Measurements from ENCODE around the gene VASH1.

The VASH1 gene

DNA sequence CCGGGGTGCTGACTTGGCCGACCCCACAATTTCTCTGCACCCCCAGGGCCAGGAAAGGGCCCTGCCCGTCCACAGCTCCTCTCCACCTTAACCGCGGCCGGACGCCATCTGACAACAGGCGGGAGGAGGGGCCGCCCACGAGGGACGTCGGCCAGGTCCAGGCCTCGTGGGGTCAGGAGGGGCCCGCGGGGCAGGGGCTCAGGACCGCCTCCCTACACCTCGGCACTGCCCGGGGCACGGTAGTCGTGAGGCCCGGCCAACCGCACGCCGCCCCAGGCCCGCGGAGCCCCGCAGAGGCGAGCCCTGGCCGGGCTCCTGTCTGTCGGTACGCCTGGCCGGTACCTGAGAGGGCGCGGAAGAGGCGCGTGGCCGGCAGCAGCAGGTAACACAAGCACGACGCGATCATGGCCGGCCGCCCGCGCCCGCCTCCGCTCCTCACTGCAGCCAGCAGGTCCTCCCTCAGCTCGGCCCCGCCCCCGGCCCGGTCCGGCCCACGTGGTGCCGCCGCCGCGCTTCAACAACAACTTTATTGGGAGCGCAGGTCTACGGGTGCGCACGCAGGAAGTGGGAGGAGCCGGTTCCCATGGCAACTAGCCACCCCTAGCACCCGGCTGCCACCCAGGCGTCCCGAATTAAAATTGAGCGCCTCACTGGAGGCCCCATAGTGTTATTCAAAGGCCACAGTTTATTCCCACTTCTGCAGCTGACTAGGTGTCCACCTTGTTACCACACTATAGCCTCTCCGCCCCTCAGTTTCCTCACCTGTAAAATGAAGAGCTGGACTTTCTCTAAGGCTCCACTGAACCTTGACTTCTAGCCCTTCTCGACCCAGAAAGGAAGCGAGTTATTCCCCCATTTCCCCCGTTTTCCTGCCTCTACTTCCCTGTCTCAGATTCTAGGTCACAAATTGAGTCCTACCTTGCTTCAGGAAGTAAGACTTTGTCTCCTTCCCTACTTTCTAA is 51.4 kb downstream of the VASH1 start, which contains the start of gene ANGEL1:
ANGEL1 (minus strand) TSS at position 461 of the 962 bp plus-strand sequence; CDS start at position 406, 55 bp downstream.
- peak within 1 kb of the TSS; percentile 95 for H3K4me3 Mint-ChIP-seq
- DNase-seq (peak; percentile 97), ATAC-seq (peak; percentile 86)
- no peaks in the 10 kb centered on the region for H3K9me3 Mint-ChIP-seq
- peaks cover 12% of the 10 kb centered on the region for H3K36me3 Mint-ChIP-seq (ENCODE audit: low read depth)
- H3K27ac Mint-ChIP-seq = peak within 1 kb of the TSS; percentile 89
- no peaks in the 10 kb centered on the region for H3K27me3 Mint-ChIP-seq
- H3K4me1 Mint-ChIP-seq = peaks cover 23% of the 10 kb centered on the region

DNA sequence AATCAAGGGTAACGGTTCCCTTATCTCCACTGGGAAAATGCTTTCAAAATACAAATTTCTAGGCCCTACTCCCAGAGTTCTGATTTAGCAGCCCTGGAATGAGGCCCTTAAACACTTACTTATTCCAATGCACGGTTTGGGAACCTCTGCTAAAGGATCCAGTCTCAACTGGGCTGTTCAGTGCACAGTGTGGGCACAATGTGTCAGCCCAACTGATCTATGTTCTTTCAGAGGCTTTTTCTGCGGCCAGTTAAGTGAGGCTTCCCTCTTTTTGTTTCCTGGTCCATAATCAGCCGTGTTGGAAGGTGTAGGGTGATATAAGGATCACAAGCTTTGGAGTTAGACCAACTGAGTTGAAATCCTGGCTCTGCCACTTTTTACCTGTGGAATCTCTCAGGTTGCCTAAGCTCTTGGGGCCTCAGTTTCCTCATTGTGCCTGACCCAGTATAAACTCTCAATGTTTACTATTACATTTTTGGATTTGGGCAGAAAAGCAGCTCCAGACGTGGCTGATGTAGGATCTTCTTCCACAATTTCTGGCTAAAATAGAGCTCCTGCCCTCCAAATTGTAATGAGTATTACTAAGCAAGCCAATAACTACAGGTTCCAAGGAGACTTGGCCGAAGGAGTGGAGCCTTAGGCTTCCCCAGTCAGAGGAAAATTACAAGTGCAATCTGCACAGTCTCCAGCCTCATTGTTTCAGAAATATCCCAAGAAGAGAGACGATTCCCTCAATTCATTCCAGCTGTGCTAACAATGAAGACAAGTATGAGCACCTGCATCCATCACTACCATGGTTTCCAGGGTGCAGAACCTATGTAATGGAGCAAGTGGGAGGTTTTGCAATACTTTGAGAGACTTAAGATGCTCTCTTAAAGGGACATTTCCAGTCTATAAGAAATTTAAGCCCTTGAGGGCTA is 53.7 kb downstream of the VASH1 start:
- Mint-ChIP-seq H3K36me3 (ENCODE audit: low read depth) (peaks cover 2% of the 10 kb centered on the region), H3K27ac (no peak overlapping the region), H3K4me3 (no peak overlapping the region), H3K27me3 (peaks cover 2% of the 10 kb centered on the region), H3K9me3 (no peaks in the 10 kb centered on the region), H3K4me1 (peaks cover 21% of the 10 kb centered on the region)
- no peak for DNase-seq
- ATAC-seq = no peak

DNA sequence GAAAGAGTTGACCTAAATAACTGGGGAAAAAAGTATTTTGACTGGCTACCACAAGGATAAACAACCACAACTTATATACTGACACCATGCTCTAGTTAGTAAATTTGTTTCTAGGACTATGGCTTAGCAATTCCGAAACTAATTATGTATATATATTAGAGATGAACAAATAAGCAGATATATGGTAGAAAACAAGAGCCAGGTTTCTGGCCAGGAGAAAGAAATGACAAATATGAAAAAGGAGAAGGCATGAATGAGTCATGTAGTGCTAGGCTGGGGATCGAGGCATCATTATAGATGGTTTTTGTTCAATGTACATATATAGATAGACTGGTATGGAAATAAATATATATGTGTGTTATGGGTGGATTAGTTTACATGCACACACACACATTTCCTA is 59.4 kb downstream of the VASH1 start:
- no peak overlapping the region for H3K27ac Mint-ChIP-seq
- H3K4me3 Mint-ChIP-seq = no peak overlapping the region
- peaks cover 8% of the 10 kb centered on the region for H3K27me3 Mint-ChIP-seq
- DNase-seq (no peak), ATAC-seq (no peak)
- H3K9me3 Mint-ChIP-seq = no peaks in the 10 kb centered on the region
- H3K36me3 Mint-ChIP-seq (ENCODE audit: low read depth) = no peaks in the 10 kb centered on the region
- no peaks in the 10 kb centered on the region for H3K4me1 Mint-ChIP-seq

DNA sequence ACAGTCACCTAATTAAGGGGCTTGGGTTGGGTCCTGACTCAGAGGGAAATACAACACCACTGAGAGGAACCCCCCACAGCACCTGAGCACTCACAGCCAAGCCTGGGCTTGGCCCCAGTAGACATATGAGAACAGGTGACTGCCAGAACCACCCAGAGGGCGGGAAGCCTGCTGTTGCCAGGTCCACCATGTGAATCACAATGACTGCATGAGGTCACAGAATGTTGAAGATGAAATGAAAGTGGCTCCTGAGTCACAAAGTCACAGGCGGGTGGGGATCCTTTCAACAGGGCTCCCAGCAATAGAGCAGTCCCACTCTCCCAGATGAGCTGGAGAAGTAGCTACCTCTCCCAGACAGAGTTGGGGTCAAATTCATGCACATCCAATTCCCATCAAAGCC is 64.9 kb downstream of the VASH1 start, which contains the start of gene LRRC74A:
LRRC74A (plus strand) TSS at position 287 of the 400 bp plus-strand sequence. CDS start 290 bp downstream, outside the sequence.
- Mint-ChIP-seq H3K27ac (no peak within 1 kb of the TSS), H3K4me1 (no peaks in the 10 kb centered on the region), H3K9me3 (no peaks in the 10 kb centered on the region), H3K27me3 (peaks cover 2% of the 10 kb centered on the region), H3K36me3 (ENCODE audit: low read depth) (no peaks in the 10 kb centered on the region), H3K4me3 (no peak within 1 kb of the TSS)
- ATAC-seq (peak; percentile 59), DNase-seq (no peak)

DNA sequence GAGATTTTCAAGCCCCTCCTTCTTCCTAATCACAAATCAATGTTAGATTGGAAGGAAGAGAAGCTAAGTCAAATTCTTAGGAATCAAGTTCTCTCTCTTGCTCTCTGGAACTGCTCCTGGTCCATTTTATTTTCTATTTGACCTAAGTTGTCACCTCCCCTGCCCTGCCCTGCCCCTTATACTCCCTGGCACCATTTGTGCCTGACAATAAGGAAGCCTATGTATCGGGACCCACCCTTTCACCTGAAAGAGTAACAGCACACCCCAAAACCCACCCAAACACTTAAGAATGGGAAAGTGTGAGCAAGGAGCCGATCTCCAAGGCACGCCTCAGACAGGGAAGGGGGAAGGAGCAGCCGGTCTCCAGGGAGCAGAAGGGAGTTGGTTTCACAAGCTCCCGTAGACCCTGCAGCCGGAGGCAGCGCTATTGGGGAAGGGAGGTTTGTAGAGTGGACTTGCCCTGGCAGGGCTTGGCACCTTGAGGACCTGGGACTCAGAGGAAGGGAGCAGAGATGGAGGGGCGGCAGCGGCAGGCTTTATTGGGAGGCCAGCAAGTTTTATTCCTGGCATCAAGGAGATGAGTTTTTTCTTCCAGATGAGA is 66.5 kb downstream of the VASH1 start:
- no peak for DNase-seq
- H3K36me3 Mint-ChIP-seq (ENCODE audit: low read depth) = no peaks in the 10 kb centered on the region
- no peaks in the 10 kb centered on the region for H3K9me3 Mint-ChIP-seq
- H3K27me3 Mint-ChIP-seq = peaks cover 2% of the 10 kb centered on the region
- ATAC-seq = no peak
- H3K4me1 Mint-ChIP-seq = no peaks in the 10 kb centered on the region
- H3K27ac Mint-ChIP-seq = no peak overlapping the region
- H3K4me3 Mint-ChIP-seq = no peak overlapping the region

DNA sequence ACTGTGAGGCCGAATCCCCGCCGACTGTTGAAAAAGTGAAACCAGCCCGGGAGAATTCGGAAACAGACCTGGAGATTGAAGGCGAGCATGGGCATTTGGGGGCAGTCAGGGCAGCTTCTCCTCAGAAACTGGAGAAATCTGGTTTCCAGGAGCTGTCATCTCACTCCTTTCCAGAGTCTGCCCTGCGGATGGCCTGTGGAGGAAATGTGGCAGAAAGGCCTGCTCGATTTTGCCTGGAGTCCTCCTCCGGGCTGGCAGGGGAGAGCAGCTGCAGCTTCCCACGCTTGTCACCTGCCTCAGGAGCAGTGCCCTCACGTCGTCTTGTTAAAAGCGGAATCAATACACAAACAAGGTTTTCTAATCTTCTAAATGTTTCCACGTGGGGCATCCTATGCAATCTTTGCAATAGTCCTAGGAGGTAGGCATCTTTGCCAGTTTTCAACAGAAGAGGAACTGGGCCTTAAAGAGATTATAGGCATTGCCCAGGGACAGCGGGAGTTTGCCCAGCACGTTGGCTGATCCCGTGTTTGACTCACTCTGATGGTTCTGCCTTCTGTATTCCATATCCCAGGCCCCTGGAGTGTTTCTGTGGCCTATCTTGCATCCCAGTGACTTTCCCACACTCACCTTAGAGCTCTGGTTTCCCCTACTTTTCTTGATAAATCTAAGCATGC is 67.2 kb downstream of the VASH1 start:
- Mint-ChIP-seq H3K27ac (no peak overlapping the region), H3K36me3 (ENCODE audit: low read depth) (no peaks in the 10 kb centered on the region), H3K27me3 (no peaks in the 10 kb centered on the region), H3K9me3 (no peaks in the 10 kb centered on the region), H3K4me3 (no peak overlapping the region), H3K4me1 (no peaks in the 10 kb centered on the region)
- ATAC-seq = no peak
- no peak for DNase-seq

DNA sequence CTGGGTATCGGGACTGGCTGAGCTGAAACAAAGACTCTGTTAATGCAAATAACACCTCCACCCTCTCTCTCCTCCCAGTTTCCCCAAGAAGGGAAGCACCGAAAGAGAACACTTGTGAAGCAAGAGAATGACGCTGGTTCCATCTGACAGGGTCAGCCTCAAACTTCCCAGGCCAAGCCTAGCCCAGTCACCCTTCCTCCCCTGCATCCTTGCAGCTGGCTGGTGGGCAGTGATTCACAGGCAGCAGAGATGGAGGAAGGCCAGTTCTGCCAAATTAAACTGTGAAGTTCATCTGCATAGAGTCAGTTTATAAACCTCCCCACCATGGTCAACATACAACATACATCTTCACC is 67.7 kb downstream of the VASH1 start:
- Mint-ChIP-seq H3K36me3 (ENCODE audit: low read depth) (no peaks in the 10 kb centered on the region), H3K4me1 (no peaks in the 10 kb centered on the region), H3K27me3 (no peaks in the 10 kb centered on the region), H3K27ac (no peak overlapping the region), H3K9me3 (no peaks in the 10 kb centered on the region), H3K4me3 (no peak overlapping the region)
- DNase-seq (no peak), ATAC-seq (no peak)

- no peak overlapping the region for H3K27ac Mint-ChIP-seq
- H3K4me1 Mint-ChIP-seq = no peaks in the 10 kb centered on the region
- DNase-seq (no peak), ATAC-seq (no peak)
- peaks cover 1% of the 10 kb centered on the region for H3K27me3 Mint-ChIP-seq
- H3K9me3 Mint-ChIP-seq = no peaks in the 10 kb centered on the region
- H3K4me3 Mint-ChIP-seq = no peak overlapping the region
- no peaks in the 10 kb centered on the region for H3K36me3 Mint-ChIP-seq (ENCODE audit: low read depth)
Observed at GRCh38 chr14:76829650-76830421, 68.6 kb downstream of the VASH1 start.

GRCh38 chr14:76830556-76830955 is 69.3 kb downstream of the VASH1 start:
- Mint-ChIP-seq H3K27me3 (peaks cover 1% of the 10 kb centered on the region), H3K27ac (no peak overlapping the region), H3K9me3 (no peaks in the 10 kb centered on the region), H3K4me1 (no peaks in the 10 kb centered on the region), H3K36me3 (ENCODE audit: low read depth) (no peaks in the 10 kb centered on the region), H3K4me3 (no peak overlapping the region)
- ATAC-seq (no peak), DNase-seq (no peak)

DNA sequence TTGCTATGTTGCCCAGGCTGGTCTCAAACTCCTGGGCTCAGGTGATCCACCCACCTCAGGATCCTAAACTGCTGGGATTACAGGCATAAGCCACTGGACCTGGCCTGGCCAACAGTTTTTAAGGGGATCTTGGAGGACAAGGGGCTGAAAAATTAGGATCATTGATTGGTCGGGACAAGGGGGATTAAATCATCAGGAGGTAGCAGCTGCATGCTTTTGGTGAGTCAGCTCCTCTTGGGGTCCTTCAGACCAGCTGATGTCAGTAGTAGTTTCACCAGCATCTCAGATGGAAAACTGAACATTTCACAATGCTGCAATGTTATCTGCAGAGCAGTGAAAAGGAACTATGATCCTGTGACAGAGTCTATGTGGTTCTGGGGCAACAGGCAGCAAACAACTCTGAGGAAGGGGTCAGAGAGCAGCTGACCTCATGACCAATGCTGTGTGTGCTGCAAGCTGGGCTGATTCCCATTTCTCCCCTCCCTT is 71.3 kb downstream of the VASH1 start:
- Mint-ChIP-seq H3K4me1 (no peaks in the 10 kb centered on the region), H3K27me3 (peaks cover 1% of the 10 kb centered on the region)

More for the DNA sequence above, 71.3 kb downstream of the VASH1 start:
- Mint-ChIP-seq H3K36me3 (ENCODE audit: low read depth) (no peaks in the 10 kb centered on the region), H3K9me3 (no peaks in the 10 kb centered on the region), H3K27ac (no peak overlapping the region), H3K4me3 (no peak overlapping the region)
- no peak for ATAC-seq
- DNase-seq = no peak

Data from activated naive CD8-positive, alpha-beta T cell treated with anti-CD3 and anti-CD28 coated beads, Interleukin-2, amount 50 U/mL, for 24 hours (primary cell).